Immature natural killer cell (primary cell): Measurements from ENCODE around the gene SSBP4. TPM values are rescaled to one million over a fixed set of nuclear protein-coding genes. Genes with fewer than 3 reads are reported as not detected.

Experiments used
- DNase-seq, 3 donors: peaks; one replicate each; pipeline ENCODE4 v3.0.0; 2022; ENCODE audit warnings: mixed read lengths in 1 of 3
- H3K27ac Mint-ChIP-seq, 6 donors: one replicate each; pipeline ENCODE4 v1.8.0; 2020; ENCODE audit warnings: mixed read lengths in 6 of 6, mild to moderate bottlenecking in 5 of 6, inconsistent platforms in 4 of 6, moderate library complexity in 3 of 6
- H3K27me3 Mint-ChIP-seq, 3 donors: one replicate each; pipeline ENCODE4 v1.8.0; 2020 to 2021; ENCODE audit warnings: low read depth in 3 of 3, mild to moderate bottlenecking in 3 of 3, mixed read lengths in 3 of 3, moderate library complexity in 3 of 3, inconsistent platforms in 1 of 3
- H3K36me3 Mint-ChIP-seq, 3 donors: one replicate each; pipeline ENCODE4 v1.8.0; 2020; ENCODE audit warnings: mixed read lengths in 3 of 3, inconsistent platforms in 2 of 3, mild to moderate bottlenecking in 2 of 3
- H3K4me1 Mint-ChIP-seq, 2 donors: one replicate each; pipeline ENCODE4 v1.8.0; 2020; ENCODE audit warnings: inconsistent platforms in 2 of 2, mild to moderate bottlenecking in 2 of 2, mixed read lengths in 2 of 2, moderate library complexity in 1 of 2
- H3K4me3 Mint-ChIP-seq, 5 donors: one replicate each; pipeline ENCODE4 v1.8.0; 2020; ENCODE audit warnings: mild to moderate bottlenecking in 5 of 5, mixed read lengths in 5 of 5, inconsistent platforms in 3 of 5, moderate library complexity in 3 of 5
- H3K9me3 Mint-ChIP-seq, 6 donors: one replicate each; pipeline ENCODE4 v1.8.0; 2020; ENCODE audit warnings: mild to moderate bottlenecking in 6 of 6, mixed read lengths in 6 of 6, inconsistent platforms in 4 of 6, moderate library complexity in 3 of 6
- polyA plus RNA-seq, 3 donors: library from polyadenylated mRNA; unstranded; fragments of 300-500 nt; fragmentation: Illumina TruSeq; gene quantifications; one replicate each; pipeline ENCODE4 v1.2.3, GENCODE V29; 2021

The SSBP4 gene
- polyA plus RNA-seq, 3 donors from 2014 or later: 73.5 to 122 (median 107) TPM

- Mint-ChIP-seq H3K9me3 (no peaks in the 10 kb centered on the region), H3K27me3 (peaks cover 4 to 20% (median 14%) of the 10 kb centered on the region in 3 donors), H3K4me3 (peak overlapping the region; percentile 63 to 74 (median 70)), H3K4me1 (peaks cover 17 to 36% of the 10 kb centered on the region in 2 donors), H3K36me3 (no peaks in the 10 kb centered on the region), H3K27ac (peak overlapping the region in 2 of 6 donors; percentile 23 to 31)
- no peak for DNase-seq
These were observed 16.9 kb downstream of the SSBP4 start for GRCh38 chr19:18435842-18436670.

DNA sequence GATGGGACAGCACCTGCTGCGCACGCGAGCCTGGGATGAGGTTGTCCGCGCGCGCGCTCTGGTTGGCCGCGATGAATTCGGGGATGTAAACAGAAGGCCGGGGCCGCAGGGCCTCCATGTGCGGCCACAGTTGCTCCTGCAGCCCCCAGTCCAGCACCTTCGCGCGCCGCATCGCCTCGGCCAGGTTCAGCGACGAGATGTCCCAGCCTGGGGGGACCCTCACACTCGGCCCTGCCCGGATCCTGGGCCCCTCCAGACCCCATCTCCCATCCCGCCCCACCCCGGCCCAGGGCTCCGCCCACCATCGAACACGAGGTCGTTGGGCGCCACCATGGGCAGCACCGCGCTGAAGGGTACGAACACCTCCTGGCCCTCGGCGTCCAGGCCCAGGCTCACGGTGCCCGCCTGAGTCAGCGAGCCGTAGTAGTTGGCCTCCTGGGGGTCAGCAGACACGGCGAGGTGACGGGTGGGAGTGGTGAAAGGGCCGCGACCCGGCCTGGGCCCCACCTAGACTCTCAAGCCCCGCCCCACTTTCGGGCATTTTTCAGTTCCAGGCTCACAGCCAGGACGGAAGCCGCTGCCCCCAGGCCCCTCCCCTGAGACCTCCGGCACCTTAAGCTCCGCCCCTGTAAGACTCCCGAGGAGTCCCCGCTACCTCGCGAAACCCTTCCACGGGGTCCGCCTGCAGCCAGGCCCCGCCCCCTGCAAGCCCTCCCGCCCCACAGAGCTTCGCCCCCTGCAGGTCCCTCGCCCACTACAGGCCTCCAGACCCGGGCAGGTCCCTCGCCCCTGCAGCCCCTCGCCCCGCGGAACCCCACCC lies 17.7 kb downstream of the SSBP4 start:
- Mint-ChIP-seq H3K4me1 (peaks cover 25 to 43% of the 10 kb centered on the region in 2 donors), H3K27me3 (peaks cover 10 to 28% (median 18%) of the 10 kb centered on the region in 3 donors), H3K27ac (peak overlapping the region in 5 of 6 donors; percentile 23 to 74 (median 64)), H3K36me3 (no peaks in the 10 kb centered on the region), H3K4me3 (peak overlapping the region; percentile 75 to 85 (median 82)), H3K9me3 (peaks cover 0 to 2% (median 0%) of the 10 kb centered on the region in 6 donors)
- DNase-seq: peak; percentile 73 to 81 (median 78)

DNA sequence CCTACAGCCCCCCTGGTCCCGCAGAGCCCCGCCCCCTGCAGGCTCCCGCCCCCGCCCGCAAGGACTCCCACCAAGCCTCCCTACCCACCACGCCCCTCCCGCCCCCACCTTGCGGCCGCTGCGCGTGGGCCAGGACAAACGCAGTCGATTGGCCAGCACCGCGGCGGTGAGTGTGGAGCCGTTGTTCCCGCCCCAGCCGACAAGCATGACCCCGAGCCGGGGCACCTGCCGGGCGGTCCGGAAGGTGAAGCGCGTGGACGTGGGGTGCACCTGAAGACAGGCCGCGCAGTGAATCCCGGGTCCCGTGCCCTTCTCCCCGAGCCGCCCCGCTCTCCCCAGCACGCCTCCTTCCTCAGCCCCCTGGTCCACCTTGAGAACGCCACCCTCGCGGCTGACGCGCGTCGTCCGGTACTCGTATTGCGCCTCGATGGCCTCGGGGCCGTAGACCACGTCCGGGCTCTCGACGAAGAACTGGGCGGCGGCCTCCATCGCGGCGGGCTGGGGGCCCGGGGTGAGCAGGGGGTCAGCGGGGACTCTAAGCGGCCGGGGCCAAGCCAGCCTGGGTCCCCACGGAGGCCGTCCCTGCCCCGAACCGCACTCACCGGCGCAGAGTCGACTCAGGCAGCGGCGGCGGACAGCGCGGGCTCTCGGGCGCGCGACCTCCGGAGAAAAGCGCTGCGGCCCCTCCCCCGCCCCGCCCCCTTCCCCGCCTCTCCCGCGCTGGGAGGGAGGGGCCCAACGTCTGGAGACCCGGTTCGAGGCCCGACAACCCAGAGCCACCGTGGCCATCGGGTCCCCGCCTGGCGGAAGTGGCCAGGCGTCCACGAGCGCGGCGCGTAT lies 18.5 kb downstream of the SSBP4 start, which contains the start of gene ISYNA1:
Gene ISYNA1 (minus strand): TSS at position 643 of the 840 bp plus-strand sequence. CDS start 154 bp downstream, at position 489.
- H3K9me3 Mint-ChIP-seq: peaks cover 0 to 6% (median 5%) of the 10 kb centered on the region in 6 donors
- DNase-seq: peak; percentile 43 to 49 (median 45)
- H3K4me1 Mint-ChIP-seq: peaks cover 33 to 44% of the 10 kb centered on the region in 2 donors

DNA sequence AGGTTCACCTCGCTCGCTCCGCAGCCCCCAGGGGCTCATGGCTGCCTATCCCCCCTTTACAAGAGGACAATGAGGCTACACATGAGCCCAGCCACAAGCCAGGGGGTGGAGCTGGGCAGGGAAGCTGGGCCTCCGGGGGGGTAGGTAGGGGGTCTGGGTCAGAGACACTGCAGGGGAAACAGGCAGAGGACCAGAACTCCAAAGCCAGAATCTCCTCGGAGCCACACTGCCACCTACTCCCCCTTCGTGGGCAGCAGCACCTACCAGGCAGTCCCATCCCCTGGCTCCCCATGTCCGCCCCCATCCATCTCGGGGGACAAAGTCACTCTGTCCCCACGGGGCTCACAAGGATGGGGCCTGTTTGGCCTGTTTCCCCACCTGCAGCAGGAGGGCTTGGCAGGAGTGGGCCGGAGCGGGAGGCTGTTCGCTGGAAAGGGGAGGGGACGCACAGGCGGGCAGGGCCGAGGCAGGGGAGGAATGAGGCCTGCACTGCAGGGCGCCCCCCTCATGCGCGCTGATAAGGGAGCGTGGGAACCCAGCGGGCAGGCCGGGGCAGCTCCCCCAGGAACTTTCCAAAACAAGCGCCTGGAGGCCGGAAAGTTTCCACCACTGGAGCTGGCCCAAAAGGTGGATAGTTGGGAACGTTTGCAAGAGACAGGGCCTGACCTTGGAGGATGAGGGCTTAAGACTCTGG lies 19.3 kb downstream of the SSBP4 start:
- peak overlapping the region in 4 of 6 donors; percentile 50 to 66 (median 56) for H3K27ac Mint-ChIP-seq
- peak overlapping the region in 1 of 5 donors; percentile 33 for H3K4me3 Mint-ChIP-seq
- peaks cover 15 to 38% (median 27%) of the 10 kb centered on the region in 3 donors for H3K27me3 Mint-ChIP-seq
- H3K36me3 Mint-ChIP-seq: peaks cover 4 to 7% (median 4%) of the 10 kb centered on the region in 3 donors
- peaks cover 0 to 6% (median 5%) of the 10 kb centered on the region in 6 donors for H3K9me3 Mint-ChIP-seq
- no peak for DNase-seq
- H3K4me1 Mint-ChIP-seq: peaks cover 36 to 47% of the 10 kb centered on the region in 2 donors

More for the DNA sequence above, 18.5 kb downstream of the SSBP4 start, which contains the start of gene ISYNA1:
- peaks cover 4 to 5% (median 4%) of the 10 kb centered on the region in 3 donors for H3K36me3 Mint-ChIP-seq
- peak within 1 kb of the TSS in 5 of 6 donors; percentile 55 to 74 (median 66) for H3K27ac Mint-ChIP-seq
- H3K27me3 Mint-ChIP-seq: peaks cover 17 to 35% (median 26%) of the 10 kb centered on the region in 3 donors
- peak within 1 kb of the TSS; percentile 75 to 85 (median 82) for H3K4me3 Mint-ChIP-seq

DNA sequence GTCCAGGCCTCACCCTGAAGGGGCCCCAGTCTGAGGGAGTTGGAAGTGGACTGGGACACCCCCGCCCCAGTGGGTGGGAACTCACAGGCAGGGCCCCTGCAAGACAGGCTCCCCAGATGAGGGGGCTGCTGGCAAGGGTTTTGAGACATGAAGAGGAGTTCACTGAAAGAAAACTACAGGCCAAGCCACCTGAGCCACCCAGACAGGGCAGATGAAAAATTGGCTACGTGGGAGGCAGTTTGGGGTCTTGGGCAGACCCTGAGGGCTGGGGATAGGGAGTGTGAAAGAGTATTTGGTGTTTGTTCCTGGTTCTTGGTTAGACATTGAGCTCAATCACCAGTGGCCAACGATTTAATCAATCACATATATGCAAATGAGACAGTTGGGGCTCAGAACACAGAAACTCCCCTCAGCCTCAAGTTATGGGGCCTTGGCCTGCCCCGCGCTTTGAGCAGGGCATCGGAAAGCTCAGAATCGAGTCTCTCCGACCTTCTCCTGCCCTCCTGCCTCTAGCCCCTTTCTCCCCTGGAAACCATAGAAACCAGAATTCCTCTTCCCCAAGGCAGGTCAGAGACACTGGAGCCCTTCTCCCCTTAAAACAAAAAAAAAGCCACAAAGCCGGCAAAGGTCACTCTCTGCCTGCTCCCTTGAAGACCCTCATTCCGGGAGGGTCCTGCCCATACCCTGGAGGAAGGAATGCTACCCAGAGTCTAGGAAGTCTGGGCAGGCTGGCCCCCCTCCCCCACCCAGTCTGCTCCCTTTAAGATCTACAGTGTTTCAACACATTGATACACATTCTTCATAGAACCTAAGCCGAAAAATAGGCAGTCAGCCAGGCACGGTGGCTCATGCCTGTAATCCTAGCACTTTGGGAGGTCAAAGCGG lies 20.1 kb downstream of the SSBP4 start:
- Mint-ChIP-seq H3K4me3 (peak overlapping the region in 4 of 5 donors; percentile 36 to 51 (median 46)), H3K27me3 (peaks cover 15 to 38% (median 27%) of the 10 kb centered on the region in 3 donors), H3K4me1 (peaks cover 36 to 44% of the 10 kb centered on the region in 2 donors), H3K36me3 (peaks cover 4 to 7% (median 4%) of the 10 kb centered on the region in 3 donors), H3K27ac (peak overlapping the region; percentile 23 to 66 (median 53)), H3K9me3 (peaks cover 0 to 6% (median 5%) of the 10 kb centered on the region in 6 donors)
- DNase-seq: no peak

DNA sequence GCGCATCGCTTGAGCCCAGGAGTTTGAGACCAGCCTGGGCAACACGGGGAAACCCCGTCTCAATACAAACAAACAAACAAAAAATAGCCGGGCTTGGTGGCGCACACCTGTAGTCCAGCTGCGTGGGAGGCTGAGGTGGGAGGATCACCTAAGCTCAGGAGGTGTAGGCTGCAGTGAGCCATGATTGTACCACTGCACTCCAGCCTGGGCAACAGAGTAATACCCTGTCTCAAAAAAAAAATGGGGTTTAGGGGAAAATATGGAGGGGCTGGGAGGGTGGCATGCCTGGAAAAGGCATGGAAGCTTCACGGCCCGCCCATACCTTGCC lies 20.7 kb downstream of the SSBP4 start:
- H3K27ac Mint-ChIP-seq: peak overlapping the region in 5 of 6 donors; percentile 22 to 57 (median 40)
- peak overlapping the region in 1 of 5 donors; percentile 44 for H3K4me3 Mint-ChIP-seq
- H3K27me3 Mint-ChIP-seq: peaks cover 15 to 38% (median 27%) of the 10 kb centered on the region in 3 donors
- H3K36me3 Mint-ChIP-seq: peaks cover 4 to 7% (median 4%) of the 10 kb centered on the region in 3 donors
- H3K9me3 Mint-ChIP-seq: peaks cover 0 to 6% (median 5%) of the 10 kb centered on the region in 6 donors
- peaks cover 36 to 39% of the 10 kb centered on the region in 2 donors for H3K4me1 Mint-ChIP-seq
- no peak for DNase-seq

- peaks cover 36 to 39% of the 10 kb centered on the region in 2 donors for H3K4me1 Mint-ChIP-seq
- DNase-seq: no peak
- H3K27ac Mint-ChIP-seq: peak overlapping the region in 4 of 6 donors; percentile 68 to 98 (median 76)
- H3K4me3 Mint-ChIP-seq: no peak overlapping the region
- H3K36me3 Mint-ChIP-seq: peaks cover 4 to 7% (median 4%) of the 10 kb centered on the region in 3 donors
- H3K9me3 Mint-ChIP-seq: peaks cover 0 to 6% (median 5%) of the 10 kb centered on the region in 6 donors
- H3K27me3 Mint-ChIP-seq: peaks cover 17 to 35% (median 27%) of the 10 kb centered on the region in 3 donors
These were observed 21.2 kb downstream of the SSBP4 start for GRCh38 chr19:18440415-18440877.

DNA sequence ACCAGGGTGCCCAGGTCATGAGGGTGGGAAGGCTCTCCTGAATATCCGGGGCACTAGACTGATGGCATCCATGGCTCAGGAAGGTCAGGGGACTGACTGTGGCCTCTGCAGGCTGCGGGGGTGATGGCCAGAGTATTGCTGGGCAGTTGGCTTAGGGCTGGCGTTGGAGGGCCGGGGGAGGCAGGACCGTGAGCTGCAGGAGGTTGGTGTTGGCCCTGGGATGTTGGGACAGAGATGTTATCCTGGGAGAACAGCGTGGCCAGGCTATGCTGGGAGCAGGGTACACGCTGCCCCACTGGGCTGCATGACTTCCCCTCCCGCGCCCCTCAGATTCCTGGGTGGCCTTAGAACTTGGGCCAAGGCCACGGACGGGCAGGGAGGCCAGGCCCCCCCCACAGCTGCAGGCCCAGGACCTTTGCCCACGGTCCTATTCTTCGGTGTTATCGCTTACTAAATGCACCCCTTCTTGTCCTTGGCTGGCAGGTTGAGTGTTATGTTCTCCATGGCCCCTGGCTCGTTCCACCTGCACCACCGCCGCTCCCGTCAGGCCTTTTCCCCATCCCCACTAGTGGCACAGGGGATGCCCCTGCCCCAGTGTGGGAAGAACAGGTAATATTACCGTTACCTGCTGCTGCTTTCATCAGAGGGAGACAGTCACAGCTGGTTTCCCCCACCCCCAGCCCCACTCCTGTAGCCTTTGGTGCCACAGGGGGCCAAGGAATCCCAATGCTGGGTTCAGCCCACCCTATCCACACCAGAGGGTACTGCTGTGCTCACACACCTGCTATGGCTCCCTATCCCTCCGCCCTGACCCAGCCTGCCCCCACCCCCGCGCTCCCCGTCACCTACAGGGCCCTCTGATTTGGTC lies 22.0 kb downstream of the SSBP4 start:
- H3K36me3 Mint-ChIP-seq: peaks cover 4 to 7% (median 4%) of the 10 kb centered on the region in 3 donors
- H3K27me3 Mint-ChIP-seq: peaks cover 17 to 33% (median 27%) of the 10 kb centered on the region in 3 donors
- H3K4me3 Mint-ChIP-seq: peak overlapping the region in 1 of 5 donors; percentile 31
- peaks cover 0 to 6% (median 5%) of the 10 kb centered on the region in 6 donors for H3K9me3 Mint-ChIP-seq
- peaks cover 33 to 34% of the 10 kb centered on the region in 2 donors for H3K4me1 Mint-ChIP-seq
- H3K27ac Mint-ChIP-seq: peak overlapping the region; percentile 75 to 98 (median 88)
- no peak for DNase-seq

GRCh38 chr19:18441804-18442788 lies 22.9 kb downstream of the SSBP4 start:
- H3K4me1 Mint-ChIP-seq: peaks cover 27 to 29% of the 10 kb centered on the region in 2 donors
- DNase-seq: peak; percentile 62 to 72 (median 70)
- peak overlapping the region; percentile 90 to 98 (median 94) for H3K27ac Mint-ChIP-seq
- peaks cover 0 to 6% (median 5%) of the 10 kb centered on the region in 6 donors for H3K9me3 Mint-ChIP-seq
- peak overlapping the region in 4 of 5 donors; percentile 26 to 78 (median 66) for H3K4me3 Mint-ChIP-seq
- H3K36me3 Mint-ChIP-seq: peaks cover 4 to 7% (median 4%) of the 10 kb centered on the region in 3 donors
- peaks cover 21 to 33% (median 27%) of the 10 kb centered on the region in 3 donors for H3K27me3 Mint-ChIP-seq
